ACC112 (cell line): ENCODE data around the gene ATRIP.

Source experiments
- H2AFZ ChIP-seq: fragments of 200-600 bp; sonication (generic); one replicate; pipeline ENCODE4 v1.6.0; 2017; ENCODE audit warnings: antibody characterized with exemption, low read length; ENCODE audit not compliant: unreplicated experiment
- H3K27ac ChIP-seq: fragments of 200-600 bp; sonication (generic); 2 replicates; pipeline ENCODE4 v1.5.1; 2014; ENCODE audit warnings: low read depth, mild to moderate bottlenecking, antibody characterized with exemption, low read length, moderate library complexity
- H3K27me3 ChIP-seq: fragments of 200-600 bp; sonication (generic); 2 replicates; pipeline ENCODE4 v1.6.1; 2014; ENCODE audit warnings: mild to moderate bottlenecking, antibody characterized with exemption, low read length, moderate library complexity, mixed read lengths; ENCODE audit not compliant: insufficient read depth
- H3K36me3 ChIP-seq: fragments of 200-600 bp; sonication (generic); 2 replicates; pipeline ENCODE4 v1.6.1; 2016; ENCODE audit warnings: mild to moderate bottlenecking, antibody characterized with exemption, low read length, moderate library complexity, mixed read lengths; ENCODE audit not compliant: insufficient read depth
- H3K4me1 ChIP-seq: fragments of 200-600 bp; sonication (generic); one replicate; pipeline ENCODE4 v1.6.1; 2016; ENCODE audit warnings: low read length, mixed read lengths; ENCODE audit not compliant: insufficient read depth, unreplicated experiment, control insufficient read depth
- H3K4me3 ChIP-seq: fragments of 200-600 bp; sonication (generic); 2 replicates; pipeline ENCODE4 v1.5.1; 2014; ENCODE audit warnings: mild to moderate bottlenecking, low read depth, low read length
- H3K79me2 ChIP-seq: fragments of 200-600 bp; sonication (generic); one replicate; pipeline ENCODE4 v1.6.0; 2016; ENCODE audit warnings: low read length; ENCODE audit not compliant: control insufficient read depth, unreplicated experiment, insufficient read depth

The ATRIP gene

DNA sequence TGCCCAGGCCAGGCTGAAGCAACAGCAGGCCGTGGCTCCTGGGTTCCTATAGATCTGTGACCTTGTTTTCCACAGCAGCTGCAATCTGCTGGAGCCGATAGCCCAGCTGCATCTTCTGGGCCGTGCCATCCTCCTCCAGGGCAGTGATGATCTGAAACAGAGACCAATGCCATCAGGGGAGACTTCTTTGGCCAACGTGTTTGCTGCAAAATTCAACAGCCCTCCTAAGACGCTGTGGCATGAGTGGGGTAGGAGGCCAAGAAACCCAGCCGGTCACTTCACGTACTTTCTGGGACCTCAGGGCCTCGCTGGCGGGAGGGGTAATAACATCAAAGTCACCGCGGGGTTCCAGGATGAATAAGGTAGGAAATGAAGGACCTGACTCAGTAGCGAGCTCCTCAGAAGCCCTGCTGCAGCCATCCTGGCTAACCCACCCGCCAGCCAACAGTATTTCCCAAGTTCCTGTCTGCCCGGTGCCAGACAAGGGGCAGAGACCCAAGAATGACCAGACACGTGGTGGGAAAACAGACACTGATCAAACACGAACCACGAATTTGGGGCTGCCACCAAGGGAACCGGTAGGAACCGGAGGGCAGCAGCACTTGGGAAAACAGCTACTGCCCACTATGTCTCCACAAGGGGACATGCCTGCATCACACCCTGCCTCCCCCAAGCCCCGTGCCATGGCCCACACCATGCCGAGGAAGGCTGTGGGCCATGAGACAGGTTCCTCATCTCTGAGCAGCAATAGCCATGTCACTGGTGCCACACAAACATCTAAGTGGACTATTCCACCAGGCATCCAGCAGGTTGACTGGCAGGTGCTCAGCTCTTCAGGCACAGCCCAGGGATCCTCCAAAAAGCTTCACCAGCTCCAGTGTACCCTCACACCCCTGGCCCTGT, 41.8 kb upstream of the ATRIP start:
- H3K79me2 ChIP-seq, result no peaks in the 10 kb centered on the region
- H2AFZ ChIP-seq, result no peak overlapping the region
- peaks cover 16% of the 10 kb centered on the region for H3K4me1 ChIP-seq
- H3K27ac ChIP-seq, result no peak overlapping the region
- no peaks in the 10 kb centered on the region for H3K27me3 ChIP-seq
- H3K36me3 ChIP-seq, result no peaks in the 10 kb centered on the region
- H3K4me3 ChIP-seq, result no peak overlapping the region

DNA sequence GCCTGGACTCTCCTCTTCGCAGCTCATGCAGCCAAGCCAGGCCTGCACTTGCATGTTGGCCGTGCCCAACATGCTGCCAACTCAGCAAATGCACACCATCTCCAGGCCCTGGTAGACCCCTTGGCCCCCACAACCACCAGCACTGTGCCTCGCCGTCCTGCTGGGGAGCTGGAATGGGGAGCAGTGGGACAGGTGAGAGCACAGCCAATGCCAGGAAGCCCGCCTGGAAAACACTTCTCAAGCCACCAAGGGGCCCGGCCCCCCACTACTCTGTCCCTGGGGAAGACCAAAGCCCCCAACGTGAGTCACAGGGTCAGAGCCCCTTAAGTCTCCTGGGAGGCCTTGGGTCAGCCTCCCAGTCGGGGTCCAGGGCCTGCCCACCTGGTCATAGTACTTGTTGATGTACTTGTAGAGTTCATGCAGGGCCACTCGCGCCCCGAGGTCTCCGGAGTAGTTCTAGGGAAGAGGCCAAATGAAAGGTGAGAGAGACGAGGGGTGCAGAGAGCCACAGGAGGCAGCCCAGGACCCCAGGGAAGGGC, 41.1 kb upstream of the ATRIP start:
- Histone ChIP-seq H3K4me3 (no peak overlapping the region), H3K27ac (no peak overlapping the region), H3K4me1 (peaks cover 16% of the 10 kb centered on the region), H3K27me3 (no peaks in the 10 kb centered on the region), H2AFZ (no peak overlapping the region), H3K36me3 (no peaks in the 10 kb centered on the region), H3K79me2 (no peaks in the 10 kb centered on the region)

- H3K27ac ChIP-seq, result no peak overlapping the region
- peaks cover 16% of the 10 kb centered on the region for H3K4me1 ChIP-seq
- H3K36me3 ChIP-seq, result no peaks in the 10 kb centered on the region
- no peaks in the 10 kb centered on the region for H3K27me3 ChIP-seq
- no peak overlapping the region for H2AFZ ChIP-seq
- H3K79me2 ChIP-seq, result no peaks in the 10 kb centered on the region
- H3K4me3 ChIP-seq, result no peak overlapping the region
Observed at GRCh38 chr3:48405971-48406370, 40.6 kb upstream of the ATRIP start.

DNA sequence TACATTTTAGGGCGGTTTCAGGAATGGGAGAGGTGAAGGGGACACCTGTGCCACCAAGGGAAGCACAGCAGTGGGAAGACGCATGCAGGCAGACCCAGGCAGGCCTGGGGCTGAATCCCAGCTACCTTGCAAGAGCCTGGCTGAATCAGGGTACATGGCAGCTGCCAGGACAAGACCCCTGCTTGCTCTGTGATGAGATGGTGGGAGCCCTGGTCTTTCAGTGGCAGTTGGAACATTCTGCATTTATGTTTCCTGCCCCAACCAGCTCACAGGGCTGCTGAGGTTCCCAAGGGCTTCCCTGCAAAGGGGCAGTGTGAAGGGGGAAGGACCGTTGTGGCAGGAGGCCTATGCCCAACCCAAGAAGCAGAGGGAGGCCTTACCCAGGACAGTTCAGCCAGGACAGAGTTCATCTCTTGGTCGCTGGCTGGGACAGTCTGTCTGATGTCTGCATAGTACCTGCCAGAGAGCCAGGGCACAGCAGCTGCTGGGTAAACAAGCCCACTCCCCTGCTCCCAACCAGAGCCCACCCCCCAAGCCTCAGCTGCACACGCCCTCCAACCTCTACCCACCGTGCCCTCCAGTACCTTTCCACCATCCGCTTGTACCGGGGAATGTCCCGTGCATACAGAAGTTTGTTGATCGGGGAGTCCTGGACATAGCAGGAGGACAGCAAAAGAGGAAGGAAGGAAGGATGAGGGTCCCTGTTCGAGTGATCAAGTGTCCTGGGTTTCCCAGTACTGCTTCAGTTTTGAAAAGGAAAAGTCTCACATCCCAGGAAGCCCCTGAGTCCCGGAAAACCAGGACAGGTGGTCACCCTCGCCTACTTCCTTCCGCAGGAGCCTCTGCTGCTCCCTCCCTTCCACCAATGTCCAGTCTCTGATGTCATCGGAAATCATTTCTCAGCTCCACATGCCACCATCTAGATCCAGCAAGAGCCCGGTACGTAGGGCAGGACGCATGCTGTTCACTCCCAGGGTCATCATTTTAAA, 39.8 kb upstream of the ATRIP start:
- Histone ChIP-seq H3K79me2 (no peaks in the 10 kb centered on the region), H3K27me3 (no peaks in the 10 kb centered on the region), H3K27ac (no peak overlapping the region), H2AFZ (no peak overlapping the region), H3K4me1 (peaks cover 12% of the 10 kb centered on the region), H3K36me3 (no peaks in the 10 kb centered on the region), H3K4me3 (no peak overlapping the region)

- no peaks in the 10 kb centered on the region for H3K27me3 ChIP-seq
- no peak overlapping the region for H3K27ac ChIP-seq
- H3K36me3 ChIP-seq, result no peaks in the 10 kb centered on the region
- no peaks in the 10 kb centered on the region for H3K79me2 ChIP-seq
- H3K4me1 ChIP-seq, result peaks cover 4% of the 10 kb centered on the region
- H2AFZ ChIP-seq, result no peak overlapping the region
- H3K4me3 ChIP-seq, result no peak overlapping the region
Observed at GRCh38 chr3:48407542-48408099, 38.9 kb upstream of the ATRIP start.

DNA sequence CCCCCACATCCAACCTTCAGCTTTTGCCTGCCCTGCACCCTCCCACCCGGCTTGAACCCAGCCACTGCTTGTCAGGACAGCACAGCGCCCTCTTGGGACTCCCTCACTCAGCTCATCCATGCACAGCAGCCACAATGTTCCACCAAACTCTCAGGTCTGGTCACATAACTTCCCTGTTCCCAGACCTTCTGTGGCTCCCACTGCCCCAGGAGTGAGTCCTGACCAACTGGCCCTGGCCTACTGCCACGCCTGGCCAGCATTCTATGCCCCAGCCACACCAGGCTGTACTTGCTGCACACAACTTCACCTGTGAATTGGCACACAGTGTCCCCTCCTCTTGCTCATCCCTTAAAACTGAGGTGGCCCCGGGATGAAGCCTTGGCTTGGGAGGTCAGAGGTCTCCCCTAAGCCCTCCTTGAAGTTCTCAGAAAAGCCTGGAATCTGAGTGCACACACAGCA, 37.7 kb upstream of the ATRIP start:
- H3K79me2 ChIP-seq, result no peaks in the 10 kb centered on the region
- no peaks in the 10 kb centered on the region for H3K4me1 ChIP-seq
- no peak overlapping the region for H2AFZ ChIP-seq
- no peak overlapping the region for H3K4me3 ChIP-seq
- H3K27ac ChIP-seq, result no peak overlapping the region
- H3K27me3 ChIP-seq, result no peaks in the 10 kb centered on the region
- no peaks in the 10 kb centered on the region for H3K36me3 ChIP-seq

- H3K27me3 ChIP-seq, result no peaks in the 10 kb centered on the region
- H3K4me3 ChIP-seq, result no peak overlapping the region
- H3K36me3 ChIP-seq, result no peaks in the 10 kb centered on the region
Observed at GRCh38 chr3:48409291-48410201, 37.0 kb upstream of the ATRIP start.

GRCh38 chr3:48410205-48411040, 36.1 kb upstream of the ATRIP start:
- H3K4me1 ChIP-seq, result no peaks in the 10 kb centered on the region
- no peak overlapping the region for H2AFZ ChIP-seq
- no peaks in the 10 kb centered on the region for H3K36me3 ChIP-seq
- no peaks in the 10 kb centered on the region for H3K27me3 ChIP-seq
- H3K27ac ChIP-seq, result no peak overlapping the region
- no peaks in the 10 kb centered on the region for H3K79me2 ChIP-seq
- no peak overlapping the region for H3K4me3 ChIP-seq

More at GRCh38 chr3:48409291-48410201, 37.0 kb upstream of the ATRIP start:
- H2AFZ ChIP-seq, result no peak overlapping the region
- H3K79me2 ChIP-seq, result no peaks in the 10 kb centered on the region
- no peaks in the 10 kb centered on the region for H3K4me1 ChIP-seq
- no peak overlapping the region for H3K27ac ChIP-seq

GRCh38 chr3:48411041-48411588, 35.4 kb upstream of the ATRIP start:
- H3K4me1 ChIP-seq, result no peaks in the 10 kb centered on the region
- no peaks in the 10 kb centered on the region for H3K79me2 ChIP-seq
- no peaks in the 10 kb centered on the region for H3K27me3 ChIP-seq
- H2AFZ ChIP-seq, result no peak overlapping the region
- H3K27ac ChIP-seq, result no peak overlapping the region
- no peak overlapping the region for H3K4me3 ChIP-seq
- no peaks in the 10 kb centered on the region for H3K36me3 ChIP-seq
